Measurements from ENCODE around the gene OTUB2. TPM values are rescaled to one million over a fixed set of nuclear protein-coding genes. Genes with fewer than 3 reads are reported as not detected.

OTUB2 gene
- polyA plus RNA-seq, 1 donor: 0.93 TPM

Other genes starting within 250 kb of the OTUB2 start
- gene PRIMA1, start 237.9 kb upstream of the OTUB2 start, polyA plus RNA-seq: 9.2 TPM
- not detected for gene FAM181A, start 99.0 kb upstream of the OTUB2 start, polyA plus RNA-seq
- 12.1 TPM for gene ASB2, start 49.8 kb upstream of the OTUB2 start, polyA plus RNA-seq
- not detected for gene CCDC197, start 29.0 kb upstream of the OTUB2 start, polyA plus RNA-seq
- gene DDX24, start 54.9 kb downstream of the OTUB2 start, polyA plus RNA-seq: 109 TPM
- 30.7 TPM for gene IFI27L1, start 55.0 kb downstream of the OTUB2 start, polyA plus RNA-seq
- 12.9 TPM for gene IFI27, start 84.4 kb downstream of the OTUB2 start, polyA plus RNA-seq
- gene IFI27L2, start 103.3 kb downstream of the OTUB2 start, polyA plus RNA-seq: 51.9 TPM
- 0.16 TPM for gene PPP4R4, start 148.0 kb downstream of the OTUB2 start, polyA plus RNA-seq

Data from large intestine (tissue), 1 donor.